Keratinocyte (primary cell): ENCODE results near the gene FOXP3. TPM values are rescaled to one million over a fixed set of nuclear protein-coding genes. Genes with fewer than 3 reads are reported as not detected.

Experiments used
- DNase-seq: peaks from one replicate; pipeline ENCODE4 v3.0.0-alpha.2; 2011; ENCODE audit warnings: low read depth, missing footprints, low spot score
- FAIRE-seq: peaks from 2 replicates; lab custom pipeline; 2011; peaks lifted over from hg19 to GRCh38; lab: Jason Lieb, UNC
- H2AFZ ChIP-seq: 2 replicates; pipeline ENCODE4 v1.6.0; 2012; ENCODE audit warnings: low read length, control low read depth, inconsistent platforms; ENCODE audit not compliant: control insufficient read depth
- H3K27ac ChIP-seq: 2 replicates; pipeline ENCODE4 v1.5.1; 2011; ENCODE audit warnings: low read length; ENCODE audit not compliant: control insufficient read depth, insufficient read depth
- H3K27me3 ChIP-seq: 3 replicates; pipeline ENCODE4 v1.6.0; 2011; ENCODE audit warnings: low read length; ENCODE audit not compliant: control insufficient read depth, insufficient read depth; ENCODE audit errors: extremely low read depth
- H3K36me3 ChIP-seq, 2 experiments: 2 replicates in 1 of 2; 3 replicates in 1 of 2; pipeline ENCODE4 v1.5.1; 2011; ENCODE audit warnings: low read length in 2 of 2, mild to moderate bottlenecking in 1 of 2; ENCODE audit not compliant: control insufficient read depth in 2 of 2, insufficient read depth in 2 of 2; ENCODE audit errors: extremely low read depth in 1 of 2
- H3K4me1 ChIP-seq: 3 replicates; pipeline ENCODE4 v1.5.1; 2011; ENCODE audit warnings: low read length; ENCODE audit not compliant: control insufficient read depth, insufficient read depth; ENCODE audit errors: extremely low read depth
- H3K4me2 ChIP-seq: 3 replicates; pipeline ENCODE4 v1.6.0; 2011; ENCODE audit warnings: low read depth, low read length; ENCODE audit not compliant: control insufficient read depth, insufficient read depth; ENCODE audit errors: extremely low read depth
- H3K4me3 ChIP-seq, 3 experiments: fragments of 200-600 bp in 1 of 3; sonication (generic) in 1 of 3; 2 replicates in 2 of 3; 3 replicates in 1 of 3; pipeline ENCODE4 v1.5.1; 2011 to 2016; ENCODE audit warnings: low read length in 3 of 3, mild to moderate bottlenecking in 3 of 3, control low read depth in 2 of 3, inconsistent platforms in 1 of 3, low read depth in 1 of 3, mixed read lengths in 1 of 3, mixed run types in 1 of 3, moderate library complexity in 1 of 3; ENCODE audit not compliant: control insufficient read depth in 2 of 3, insufficient read depth in 2 of 3; ENCODE audit errors: extremely low read depth in 1 of 3
- H3K79me2 ChIP-seq: 2 replicates; pipeline ENCODE4 v1.6.0; 2012; ENCODE audit warnings: low read length; ENCODE audit not compliant: control insufficient read depth, insufficient read depth
- H3K9ac ChIP-seq: 3 replicates; pipeline ENCODE4 v1.6.0; 2011; ENCODE audit warnings: low read length; ENCODE audit not compliant: control insufficient read depth, insufficient read depth; ENCODE audit errors: extremely low read depth
- H3K9me1 ChIP-seq: 3 replicates; pipeline ENCODE4 v1.6.0; 2011; ENCODE audit warnings: low read length; ENCODE audit not compliant: control insufficient read depth, insufficient read depth; ENCODE audit errors: extremely low read depth
- H3K9me3 ChIP-seq: 2 replicates; pipeline ENCODE4 v1.5.1; 2012; ENCODE audit warnings: low read depth, low read length; ENCODE audit not compliant: control insufficient read depth
- H4K20me1 ChIP-seq: 3 replicates; pipeline ENCODE4 v1.6.0; 2011; ENCODE audit warnings: low read length; ENCODE audit not compliant: control insufficient read depth, insufficient read depth; ENCODE audit errors: extremely low read depth
- CTCF ChIP-seq, 3 experiments: IDR thresholded peaks in 1 of 3; conservative IDR thresholded peaks in 1 of 3; optimal IDR thresholded peaks in 1 of 3; 2 replicates in 2 of 3; 3 replicates in 1 of 3; pipeline versions ENCODE3 to v1.5.1; 2011; ENCODE audit warnings: low read length in 3 of 3, mild to moderate bottlenecking in 3 of 3, moderate library complexity in 2 of 3, control low read depth in 1 of 3, inconsistent platforms in 1 of 3; ENCODE audit not compliant: insufficient read depth in 2 of 3; ENCODE audit errors: extremely low read depth in 1 of 3
- EZH2 ChIP-seq: IDR thresholded peaks from one replicate; pipeline ENCODE4 v1.6.1; 2012; ENCODE audit warnings: inconsistent platforms, mild to moderate bottlenecking, low read length, moderate library complexity
- dilution Hi-C: fragments of 300-500 bp; cut with MboI; formaldehyde crosslinking; loops from one replicate; pipeline ENCODE4 v1.7.0; 2020; ENCODE audit warnings: low sequenced_read_pairs; ENCODE audit not compliant: extremely low pct_ligation_motif_present
- polyA plus RNA-seq, 5 experiments: library from polyadenylated mRNA; depleted of rRNA in 3 of 5; stranded (reverse) in 3 of 5; stranded (forward) in 1 of 5; unstranded in 1 of 5; fragments of >200 nt; gene quantifications; 1 replicate in 1 of 5; 2 replicates in 3 of 5; 3 replicates in 1 of 5; pipeline versions ENCODE4 v1.2.1 to v1.2.3, GENCODE V29; 2011 to 2012; ENCODE audit warnings: missing spikeins in 2 of 5, low read depth in 1 of 5, low replicate concordance in 1 of 5

Gene FOXP3
- polyA plus RNA-seq, 1 donor (not counting 4 experiments of a cell fraction or from before 2014, with no cell fraction given): 0.05 TPM

GRCh38 chrX:49212209-49212608 lies 52.3 kb downstream of the FOXP3 start:
- no peaks in the 10 kb centered on the region for H3K9me3 ChIP-seq
- H3K4me2 ChIP-seq: no peak overlapping the region
- no peak overlapping the region for H3K9ac ChIP-seq
- no peaks in the 10 kb centered on the region for H3K79me2 ChIP-seq
- H4K20me1 ChIP-seq: no peaks in the 10 kb centered on the region
- dilution Hi-C loops: no loop called here
- no peak for TF ChIP-seq CTCF (optimal IDR thresholded peaks at IDR 0.05 in 1 of 3, IDR thresholded peaks at IDR 0.05 in 1 of 3, conservative IDR thresholded peaks at IDR 0.05 in 1 of 3; ENCODE audit: extremely low read depth in 1 of 3, insufficient read depth in 2 of 3, low read length in 3 of 3)
- no peak for TF ChIP-seq EZH2
- FAIRE-seq (no peak), DNase-seq (no peak)
- H3K4me3 ChIP-seq: no peak overlapping the region
- H3K27me3 ChIP-seq: no peaks in the 10 kb centered on the region
- no peaks in the 10 kb centered on the region for H3K4me1 ChIP-seq
- H3K36me3 ChIP-seq: no peaks in the 10 kb centered on the region
- H3K9me1 ChIP-seq: no peaks in the 10 kb centered on the region
- H2AFZ ChIP-seq: no peak overlapping the region
- H3K27ac ChIP-seq: no peak overlapping the region

GRCh38 chrX:49211074-49211473 lies 53.4 kb downstream of the FOXP3 start:
- H3K27ac ChIP-seq: no peak overlapping the region
- H3K36me3 ChIP-seq: no peaks in the 10 kb centered on the region
- dilution Hi-C loops: no loop called here
- TF ChIP-seq CTCF (optimal IDR thresholded peaks at IDR 0.05 in 1 of 3, IDR thresholded peaks at IDR 0.05 in 1 of 3, conservative IDR thresholded peaks at IDR 0.05 in 1 of 3; ENCODE audit: extremely low read depth in 1 of 3, insufficient read depth in 2 of 3, low read length in 3 of 3) (no peak), EZH2 (no peak)
- H3K4me1 ChIP-seq: no peaks in the 10 kb centered on the region
- no peaks in the 10 kb centered on the region for H3K27me3 ChIP-seq
- no peak overlapping the region for H3K4me3 ChIP-seq
- no peaks in the 10 kb centered on the region for H3K9me1 ChIP-seq
- FAIRE-seq: no peak
- H4K20me1 ChIP-seq: no peaks in the 10 kb centered on the region
- no peak overlapping the region for H3K9ac ChIP-seq
- no peaks in the 10 kb centered on the region for H3K9me3 ChIP-seq
- no peaks in the 10 kb centered on the region for H3K79me2 ChIP-seq
- no peak overlapping the region for H3K4me2 ChIP-seq
- DNase-seq: no peak
- no peak overlapping the region for H2AFZ ChIP-seq
